H9 (cell line): Measurements from ENCODE around the gene SPDYE4. TPM values are rescaled to one million over a fixed set of nuclear protein-coding genes. Genes with fewer than 3 reads are reported as not detected.

Source experiments
- DNase-seq: peaks from one replicate; pipeline ENCODE4 v3.0.0-alpha.2; 2017
- H2AFZ ChIP-seq: one replicate; pipeline ENCODE4 v1.6.1; 2013; ENCODE audit warnings: mild to moderate bottlenecking, low read length, control low read depth, moderate library complexity
- H2AK5ac ChIP-seq: 2 replicates; pipeline ENCODE4 v1.6.1; 2013; ENCODE audit warnings: low read length, control low read depth, mixed read lengths; ENCODE audit not compliant: insufficient read length
- H2BK120ac ChIP-seq: one replicate; pipeline ENCODE4 v1.6.1; 2013; ENCODE audit warnings: low read depth, mild to moderate bottlenecking, low read length, control low read depth, inconsistent platforms; ENCODE audit not compliant: poor library complexity, severe bottlenecking
- H2BK12ac ChIP-seq: 2 replicates; pipeline ENCODE4 v1.6.1; 2013; ENCODE audit warnings: low read length, control low read depth, mixed read lengths, low read depth; ENCODE audit not compliant: insufficient read length
- H2BK15ac ChIP-seq: 2 replicates; pipeline ENCODE4 v1.6.1; 2013; ENCODE audit warnings: low read depth, low read length, control low read depth
- H2BK20ac ChIP-seq: one replicate; pipeline ENCODE4 v1.6.1; 2013; ENCODE audit warnings: low read depth, mild to moderate bottlenecking, low read length, control low read depth, inconsistent platforms; ENCODE audit not compliant: poor library complexity, severe bottlenecking
- H2BK5ac ChIP-seq: 2 replicates; pipeline ENCODE4 v1.6.1; 2013; ENCODE audit warnings: low read length, control low read depth, mixed read lengths; ENCODE audit not compliant: insufficient read length
- H3K14ac ChIP-seq: 2 replicates; pipeline ENCODE4 v1.6.1; 2013; ENCODE audit warnings: low read length, control low read depth; ENCODE audit not compliant: insufficient read depth
- H3K18ac ChIP-seq: 2 replicates; pipeline ENCODE4 v1.6.1; 2013; ENCODE audit warnings: low read depth, mild to moderate bottlenecking, mixed read lengths, low read length, control low read depth; ENCODE audit not compliant: insufficient read length
- H3K23ac ChIP-seq: 2 replicates; pipeline ENCODE4 v1.6.1; 2013; ENCODE audit warnings: low read length, control low read depth, mixed read lengths, low read depth; ENCODE audit not compliant: insufficient read length
- H3K23me2 ChIP-seq: 2 replicates; pipeline ENCODE4 v1.6.1; 2013; ENCODE audit warnings: low read depth, mild to moderate bottlenecking, mixed read lengths, low read length, control low read depth; ENCODE audit not compliant: insufficient read length, poor library complexity, severe bottlenecking
- H3K27ac ChIP-seq: 2 replicates; pipeline ENCODE4 v1.5.1; 2013; ENCODE audit warnings: low read length, control low read depth, mixed read lengths, low read depth; ENCODE audit not compliant: insufficient read length
- H3K27me3 ChIP-seq: 2 replicates; pipeline ENCODE4 v1.6.1; 2013; ENCODE audit warnings: low read length, control low read depth, inconsistent platforms; ENCODE audit not compliant: insufficient read depth
- H3K4ac ChIP-seq: 2 replicates; pipeline ENCODE4 v1.6.1; 2013; ENCODE audit warnings: low read depth, mild to moderate bottlenecking, control low read depth, inconsistent platforms, low read length, moderate library complexity
- H3K4me1 ChIP-seq: 2 replicates; pipeline ENCODE4 v1.6.1; 2013; ENCODE audit warnings: low read length, control low read depth, inconsistent platforms; ENCODE audit not compliant: insufficient read depth
- H3K4me2 ChIP-seq: 2 replicates; pipeline ENCODE4 v1.6.1; 2013; ENCODE audit warnings: low read length, control low read depth, mixed read lengths; ENCODE audit not compliant: insufficient read length, insufficient read depth
- H3K56ac ChIP-seq: 2 replicates; pipeline ENCODE4 v1.6.1; 2013; ENCODE audit warnings: low read depth, mild to moderate bottlenecking, mixed read lengths, low read length, control low read depth; ENCODE audit not compliant: insufficient read length
- H3K79me1 ChIP-seq: 2 replicates; pipeline ENCODE4 v1.6.1; 2013; ENCODE audit warnings: low read depth, mild to moderate bottlenecking, moderate library complexity, low read length, control low read depth, inconsistent platforms; ENCODE audit not compliant: insufficient read depth, poor library complexity, severe bottlenecking
- H3K79me2 ChIP-seq: 2 replicates; pipeline ENCODE4 v1.6.1; 2013; ENCODE audit warnings: low read length, control low read depth, inconsistent platforms; ENCODE audit not compliant: insufficient read depth
- H3K9ac ChIP-seq: 2 replicates; pipeline ENCODE4 v1.6.1; 2013; ENCODE audit warnings: low read length, control low read depth, mixed read lengths; ENCODE audit not compliant: insufficient read length; ENCODE audit errors: extremely low read depth
- H3K9me3 ChIP-seq: one replicate; pipeline ENCODE4 v1.6.1; 2013; ENCODE audit warnings: low read depth, low read length, inconsistent platforms; ENCODE audit not compliant: control insufficient read depth
- H3T11ph ChIP-seq: one replicate; pipeline ENCODE4 v1.6.1; 2013; ENCODE audit warnings: mild to moderate bottlenecking, low read length, control low read depth, inconsistent platforms
- H4K20me1 ChIP-seq: one replicate; pipeline ENCODE4 v1.6.1; 2013; ENCODE audit not compliant: control insufficient read depth, insufficient read length, insufficient read depth
- H4K5ac ChIP-seq: 2 replicates; pipeline ENCODE4 v1.6.1; 2013; ENCODE audit warnings: low read depth, mild to moderate bottlenecking, mixed read lengths, low read length, control low read depth; ENCODE audit not compliant: insufficient read length
- H4K8ac ChIP-seq: replicated peaks from 2 replicates; pipeline ENCODE4 v1.6.1; 2013; ENCODE audit warnings: low read length, control low read depth, mixed read lengths, low read depth; ENCODE audit not compliant: insufficient read length
- H4K91ac ChIP-seq: 2 replicates; pipeline ENCODE4 v1.6.1; 2013; ENCODE audit warnings: low read depth, mild to moderate bottlenecking, moderate library complexity, mixed read lengths, low read length, control low read depth; ENCODE audit not compliant: insufficient read length
- H3K27ac Mint-ChIP-seq, 3 experiments: 2 replicates in 2 of 3; 3 replicates in 1 of 3; pipeline ENCODE4 v1.8.0; 2020 to 2021; ENCODE audit warnings: mixed read lengths in 3 of 3, mild to moderate bottlenecking in 1 of 3, moderate library complexity in 1 of 3
- H3K27me3 Mint-ChIP-seq: 2 replicates; pipeline ENCODE4 v1.8.0; 2021; ENCODE audit warnings: low read depth, mild to moderate bottlenecking, moderate library complexity, mixed read lengths
- H3K36me3 Mint-ChIP-seq, 3 experiments: 2 replicates in 2 of 3; 3 replicates in 1 of 3; pipeline ENCODE4 v1.8.0; 2020 to 2021; ENCODE audit warnings: low read depth in 3 of 3, mixed read lengths in 3 of 3; ENCODE audit not compliant: insufficient read depth in 1 of 3
- H3K4me1 Mint-ChIP-seq, 2 experiments: 2 replicates each; pipeline ENCODE4 v1.8.0; 2020; ENCODE audit warnings: mixed read lengths in 2 of 2
- H3K4me3 Mint-ChIP-seq, 2 experiments: 2 replicates in 1 of 2; 3 replicates in 1 of 2; pipeline ENCODE4 v1.8.0; 2020 to 2021; ENCODE audit warnings: mild to moderate bottlenecking in 2 of 2, mixed read lengths in 2 of 2, moderate library complexity in 1 of 2
- H3K9me3 Mint-ChIP-seq, 2 experiments: 2 replicates in 1 of 2; 3 replicates in 1 of 2; pipeline ENCODE4 v1.8.0; 2020; ENCODE audit warnings: mild to moderate bottlenecking in 2 of 2, mixed read lengths in 2 of 2, moderate library complexity in 1 of 2
- CTCF ChIP-seq: fragments of 200-600 bp; sonication (generic); conservative IDR thresholded peaks from 3 replicates; pipeline ENCODE4 v1.8.0; 2021; ENCODE audit warnings: antibody characterized with exemption, mild to moderate bottlenecking
- WGBS: extraction: QIAGEN DNeasy Blood & Tissue Kit; methylation state at CpG from one replicate; pipeline ENCODE4 v1.1.7; 2013; ENCODE audit warnings: missing lambda C conversion rate, low lambda C conversion rate, mixed read lengths; ENCODE audit not compliant: insufficient read length; ENCODE audit errors: extremely low coverage; 5-methylcytosine and 5-hydroxymethylcytosine counted together
- total RNA-seq: library from RNA; stranded (reverse); gene quantifications from 2 replicates; pipeline ENCODE4 v1.2.1, GENCODE V29; 2021

Gene SPDYE4
- total RNA-seq, 1 experiment from 2014 or later, result not detected

GRCh38 chr17:8753136-8753975, 5.0 kb downstream of the SPDYE4 start:
- no peak overlapping the region for H2BK15ac ChIP-seq
- H3K79me2 ChIP-seq, result no peaks in the 10 kb centered on the region
- no peaks in the 10 kb centered on the region for H3K79me1 ChIP-seq
- no peak overlapping the region for H2BK120ac ChIP-seq
- no peak overlapping the region for H3K14ac ChIP-seq
- Mint-ChIP-seq H3K4me1 (peaks cover 10 to 12% of the 10 kb centered on the region in 2 experiments), H3K27ac (no peak overlapping the region), H3K36me3 (no peaks in the 10 kb centered on the region; a peak in 1 of 7 replicates), H3K9me3 (no peaks in the 10 kb centered on the region), H3K27me3 (peaks cover 13% of the 10 kb centered on the region), H3K4me3 (no peak overlapping the region)
- TF ChIP-seq CTCF, result no peak
- no peak overlapping the region for H3T11ph ChIP-seq
- H3K23me2 ChIP-seq, result no peaks in the 10 kb centered on the region
- H4K8ac ChIP-seq, result no peak overlapping the region
- no peak overlapping the region for H3K27ac ChIP-seq
- H3K56ac ChIP-seq, result no peak overlapping the region
- H3K27me3 ChIP-seq, result no peaks in the 10 kb centered on the region
- no CpG with 5 or more reads among the region's 12 CpGs for WGBS
- no peak for DNase-seq
- H3K4me2 ChIP-seq, result no peak overlapping the region
- no peak overlapping the region for H3K23ac ChIP-seq
- no peaks in the 10 kb centered on the region for H4K20me1 ChIP-seq
- H3K4me1 ChIP-seq, result no peaks in the 10 kb centered on the region
- no peak overlapping the region for H3K18ac ChIP-seq
- H2BK12ac ChIP-seq, result no peak overlapping the region
- H3K9me3 ChIP-seq, result no peaks in the 10 kb centered on the region
- H2BK20ac ChIP-seq, result no peak overlapping the region
- H3K4ac ChIP-seq, result no peak overlapping the region
- H4K91ac ChIP-seq, result no peak overlapping the region
- H4K5ac ChIP-seq, result no peak overlapping the region
- no peak overlapping the region for H2AFZ ChIP-seq
- H2AK5ac ChIP-seq, result no peak overlapping the region
- H2BK5ac ChIP-seq, result no peak overlapping the region
- no peak overlapping the region for H3K9ac ChIP-seq
